Astrocyte (in vitro differentiated cells and primary cell): ENCODE data around the gene LRRC3. TPM values are rescaled to one million over a fixed set of nuclear protein-coding genes. Genes with fewer than 3 reads are reported as not detected.

ENCODE experiments used
- DNase-seq: peaks from one replicate; pipeline ENCODE4 v3.0.0-alpha.2; 2010; ENCODE audit warnings: low read depth
- FAIRE-seq: peaks from 2 replicates; lab custom pipeline; 2011; peaks lifted over from hg19 to GRCh38; lab: Jason Lieb, UNC
- H2AFZ ChIP-seq: 2 replicates; pipeline ENCODE4 v1.6.0; 2012; ENCODE audit warnings: low read depth, low read length, inconsistent platforms
- H3K27ac ChIP-seq: 2 replicates; pipeline ENCODE4 v1.5.1; 2011; ENCODE audit warnings: low read depth, low read length, inconsistent platforms
- H3K27me3 ChIP-seq: 2 replicates; pipeline ENCODE4 v1.6.0; 2011; ENCODE audit warnings: low read length, inconsistent platforms; ENCODE audit not compliant: insufficient read depth
- H3K36me3 ChIP-seq: 2 replicates; pipeline ENCODE4 v1.5.1; 2011; ENCODE audit warnings: low read length, inconsistent platforms; ENCODE audit not compliant: insufficient read depth
- H3K4me1 ChIP-seq: 2 replicates; pipeline ENCODE4 v1.5.1; 2011; ENCODE audit warnings: low read length, inconsistent platforms; ENCODE audit not compliant: insufficient read depth
- H3K4me2 ChIP-seq: 2 replicates; pipeline ENCODE4 v1.6.0; 2012; ENCODE audit warnings: low read length, inconsistent platforms
- H3K4me3 ChIP-seq: 2 replicates; pipeline ENCODE4 v1.5.1; 2011; ENCODE audit warnings: low read depth, mild to moderate bottlenecking, low read length, inconsistent platforms; ENCODE audit not compliant: insufficient read depth
- H3K79me2 ChIP-seq: 2 replicates; pipeline ENCODE4 v1.6.0; 2012; ENCODE audit warnings: mild to moderate bottlenecking, low read length, inconsistent platforms; ENCODE audit not compliant: insufficient read depth
- H3K9ac ChIP-seq: 2 replicates; pipeline ENCODE4 v1.6.0; 2012; ENCODE audit warnings: mild to moderate bottlenecking, low read length, inconsistent platforms
- H3K9me3 ChIP-seq: 2 replicates; pipeline ENCODE4 v1.5.1; 2012; ENCODE audit warnings: low read depth, mild to moderate bottlenecking, low read length, inconsistent platforms; ENCODE audit not compliant: insufficient read depth
- H4K20me1 ChIP-seq: 2 replicates; pipeline ENCODE4 v1.6.0; 2012; ENCODE audit warnings: low read length, inconsistent platforms; ENCODE audit not compliant: insufficient read depth
- H3K27ac Mint-ChIP-seq: one replicate; pipeline ENCODE4 v1.8.0; 2021; ENCODE audit warnings: mild to moderate bottlenecking, mixed read lengths; ENCODE audit not compliant: unreplicated experiment
- H3K27me3 Mint-ChIP-seq: one replicate; pipeline ENCODE4 v1.8.0; 2021; ENCODE audit warnings: low read depth, mixed read lengths; ENCODE audit not compliant: unreplicated experiment
- H3K36me3 Mint-ChIP-seq: one replicate; pipeline ENCODE4 v1.8.0; 2021; ENCODE audit warnings: low read depth, mixed read lengths; ENCODE audit not compliant: unreplicated experiment
- H3K4me1 Mint-ChIP-seq: one replicate; pipeline ENCODE4 v1.8.0; 2021; ENCODE audit warnings: low read depth, mixed read lengths; ENCODE audit not compliant: unreplicated experiment
- H3K4me3 Mint-ChIP-seq: one replicate; pipeline ENCODE4 v1.8.0; 2021; ENCODE audit warnings: mild to moderate bottlenecking, moderate library complexity, mixed read lengths; ENCODE audit not compliant: unreplicated experiment
- H3K9me3 Mint-ChIP-seq: one replicate; pipeline ENCODE4 v1.8.0; 2021; ENCODE audit warnings: mild to moderate bottlenecking, mixed read lengths; ENCODE audit not compliant: unreplicated experiment
- EZH2 ChIP-seq: IDR thresholded peaks from 2 replicates; pipeline ENCODE4 v1.6.1; 2012; ENCODE audit warnings: mild to moderate bottlenecking, low read length, inconsistent platforms; ENCODE audit not compliant: insufficient read depth
- total RNA-seq: library from RNA; stranded (reverse); gene quantifications from 2 replicates; pipeline ENCODE4 v1.2.1, GENCODE V29; 2021
- TF ChIP-seq, protein P1 (sequence below): IDR thresholded peaks from 2 replicates; pipeline ENCODE4 v1.5.1; 2011; ENCODE audit warnings: low read depth, mild to moderate bottlenecking, inconsistent platforms, low read length, moderate library complexity; ENCODE audit not compliant: insufficient read depth

Gene LRRC3
- total RNA-seq, 1 donor from 2014 or later = 5.2 TPM

DNA sequence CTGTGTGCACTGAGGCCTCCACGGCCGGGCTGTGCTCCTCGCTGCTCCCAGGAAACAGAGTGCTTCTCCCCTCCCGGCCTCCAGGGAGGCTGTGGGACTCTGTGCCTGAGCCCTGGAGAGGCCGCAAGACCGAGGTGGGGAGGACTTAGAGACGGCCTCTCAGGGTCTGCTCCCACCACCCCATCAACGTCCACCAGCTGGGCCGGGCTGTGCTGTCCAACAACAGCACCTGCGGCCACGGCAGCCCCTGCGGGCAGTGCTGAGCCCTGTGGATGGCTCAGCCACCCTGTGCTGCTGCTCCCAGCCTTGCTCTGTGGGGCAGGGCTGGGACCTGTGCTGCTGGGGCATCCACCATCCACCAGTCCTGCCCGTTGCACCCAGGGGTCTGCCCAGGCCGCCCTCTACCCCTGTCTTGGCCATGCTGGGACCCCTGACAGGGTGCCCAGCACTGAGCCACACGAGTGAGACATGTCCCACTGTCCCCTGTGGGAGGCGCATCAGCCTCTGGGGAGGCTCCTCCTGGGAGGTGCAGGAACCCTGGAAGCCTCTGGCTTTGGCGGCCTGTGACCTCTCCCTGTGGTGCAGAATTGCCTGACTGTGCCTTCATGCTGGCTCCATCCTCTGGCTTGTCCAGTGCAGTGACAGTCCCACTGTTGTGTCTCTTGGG lies 31.2 kb upstream of the LRRC3 start:
- Histone ChIP-seq H3K9ac (no peak overlapping the region), H3K27ac (no peak overlapping the region), H2AFZ (no peak overlapping the region), H3K27me3 (no peaks in the 10 kb centered on the region), H3K4me3 (no peak overlapping the region), H3K4me1 (no peaks in the 10 kb centered on the region), H3K4me2 (no peak overlapping the region), H3K9me3 (peaks cover 16% of the 10 kb centered on the region), H3K79me2 (no peaks in the 10 kb centered on the region), H3K36me3 (no peaks in the 10 kb centered on the region), H4K20me1 (no peaks in the 10 kb centered on the region)
- no peaks in the 10 kb centered on the region for H3K36me3 Mint-ChIP-seq
- H3K9me3 Mint-ChIP-seq = peaks cover 12% of the 10 kb centered on the region
- no peak overlapping the region for H3K27ac Mint-ChIP-seq
- H3K4me3 Mint-ChIP-seq = no peak overlapping the region
- no peak for DNase-seq
- FAIRE-seq = no peak
- H3K27me3 Mint-ChIP-seq = peaks cover 9% of the 10 kb centered on the region
- TF ChIP-seq, protein P1, sequence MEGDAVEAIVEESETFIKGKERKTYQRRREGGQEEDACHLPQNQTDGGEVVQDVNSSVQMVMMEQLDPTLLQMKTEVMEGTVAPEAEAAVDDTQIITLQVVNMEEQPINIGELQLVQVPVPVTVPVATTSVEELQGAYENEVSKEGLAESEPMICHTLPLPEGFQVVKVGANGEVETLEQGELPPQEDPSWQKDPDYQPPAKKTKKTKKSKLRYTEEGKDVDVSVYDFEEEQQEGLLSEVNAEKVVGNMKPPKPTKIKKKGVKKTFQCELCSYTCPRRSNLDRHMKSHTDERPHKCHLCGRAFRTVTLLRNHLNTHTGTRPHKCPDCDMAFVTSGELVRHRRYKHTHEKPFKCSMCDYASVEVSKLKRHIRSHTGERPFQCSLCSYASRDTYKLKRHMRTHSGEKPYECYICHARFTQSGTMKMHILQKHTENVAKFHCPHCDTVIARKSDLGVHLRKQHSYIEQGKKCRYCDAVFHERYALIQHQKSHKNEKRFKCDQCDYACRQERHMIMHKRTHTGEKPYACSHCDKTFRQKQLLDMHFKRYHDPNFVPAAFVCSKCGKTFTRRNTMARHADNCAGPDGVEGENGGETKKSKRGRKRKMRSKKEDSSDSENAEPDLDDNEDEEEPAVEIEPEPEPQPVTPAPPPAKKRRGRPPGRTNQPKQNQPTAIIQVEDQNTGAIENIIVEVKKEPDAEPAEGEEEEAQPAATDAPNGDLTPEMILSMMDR = no peak
- no peak for TF ChIP-seq EZH2
- H3K4me1 Mint-ChIP-seq = no peaks in the 10 kb centered on the region

DNA sequence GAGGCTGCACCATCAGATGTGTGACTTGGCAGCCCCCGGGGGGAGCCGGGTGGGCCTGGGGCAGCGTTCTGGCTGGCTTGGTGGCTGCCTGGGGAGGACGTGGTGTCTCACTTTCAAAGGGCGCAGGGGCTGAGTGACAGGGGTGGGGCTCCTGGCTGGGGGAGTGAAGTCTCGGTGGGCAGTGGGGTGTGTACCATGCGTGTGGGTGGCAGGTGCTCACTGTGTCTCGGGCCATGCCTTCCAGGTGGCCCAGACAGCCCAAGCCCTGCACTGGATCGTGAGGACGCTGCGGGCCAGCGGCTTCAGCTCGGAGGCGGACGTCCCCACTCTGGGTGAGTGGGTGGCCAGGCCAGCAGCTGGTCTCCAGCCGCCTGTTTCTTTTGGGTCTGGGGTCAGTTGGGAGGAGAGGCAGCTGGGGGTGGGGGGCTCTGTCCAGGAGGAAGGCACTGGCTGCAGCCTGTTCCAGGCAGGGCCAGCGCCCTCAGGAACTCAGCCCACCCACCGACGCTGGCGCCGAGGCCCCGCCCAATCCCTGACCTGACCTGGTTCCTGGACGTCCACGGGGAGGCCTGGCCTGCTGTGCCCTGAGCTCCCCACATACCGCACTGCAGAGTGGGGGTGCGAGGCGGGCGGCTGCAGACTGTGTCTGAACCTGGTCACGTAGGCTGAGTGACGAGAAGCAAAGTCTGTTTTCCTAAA lies 30.6 kb upstream of the LRRC3 start:
- H3K36me3 Mint-ChIP-seq = no peaks in the 10 kb centered on the region
- no peak for TF ChIP-seq EZH2
- TF ChIP-seq, protein P1 = no peak
- no peak overlapping the region for H3K27ac ChIP-seq

More for the DNA sequence above, 30.6 kb upstream of the LRRC3 start:
- H3K79me2 ChIP-seq = no peaks in the 10 kb centered on the region
- FAIRE-seq = no peak
- H3K4me3 ChIP-seq = no peak overlapping the region
- Mint-ChIP-seq H3K27ac (no peak overlapping the region), H3K4me3 (no peak overlapping the region), H3K27me3 (peaks cover 9% of the 10 kb centered on the region), H3K4me1 (no peaks in the 10 kb centered on the region), H3K9me3 (peaks cover 7% of the 10 kb centered on the region)
- no peak for DNase-seq
- H3K36me3 ChIP-seq = no peaks in the 10 kb centered on the region
- H3K9me3 ChIP-seq = peaks cover 9% of the 10 kb centered on the region
- no peak overlapping the region for H2AFZ ChIP-seq
- H3K27me3 ChIP-seq = no peaks in the 10 kb centered on the region
- no peak overlapping the region for H3K4me2 ChIP-seq
- H4K20me1 ChIP-seq = no peaks in the 10 kb centered on the region
- no peaks in the 10 kb centered on the region for H3K4me1 ChIP-seq
- no peak overlapping the region for H3K9ac ChIP-seq
